A673 (cell line): ENCODE measurements around the gene RPS16.

Experiments used
- CTCF ChIP-seq: fragments of 300-800, 200-600 bp; sonication (generic); conservative IDR thresholded peaks from 2 replicates; pipeline ENCODE4 v1.5.1; 2017; ENCODE audit warnings: low read depth, mild to moderate bottlenecking, antibody characterized with exemption, low read length, moderate library complexity, mixed read lengths
- EZH2 ChIP-seq: fragments of 200-600 bp; sonication (generic); IDR thresholded peaks from 2 replicates; pipeline ENCODE4 v1.6.1; 2017; ENCODE audit warnings: borderline replicate concordance, low read depth, mild to moderate bottlenecking, mixed read lengths, antibody characterized with exemption, low read length; ENCODE audit not compliant: poor library complexity, severe bottlenecking

- TF ChIP-seq CTCF, result peak; percentile 98
- no peak for TF ChIP-seq EZH2
These were observed 24.0 kb downstream of the RPS16 start for GRCh38 chr19:39411832-39412099.
